AG04449 (cell line): ENCODE measurements around the gene LRRFIP1.

Source experiments
- CTCF ChIA-PET: fragments of 350-600 bp; formaldehyde crosslinking; extraction: SDS; loops from one replicate; lab custom pipeline; 2021; ENCODE audit warnings: antibody characterized with exemption; lab: Yijun Ruan, JAX
- POLR2A ChIA-PET: fragments of 400-600, 350-600 bp; formaldehyde crosslinking; extraction: SDS; loops from one replicate; lab custom pipeline; 2020; ENCODE audit warnings: antibody characterized with exemption, inconsistent platforms; lab: Yijun Ruan, JAX
- DNase-seq: peaks from one replicate; pipeline ENCODE4 v3.0.0-alpha.2; 2010; ENCODE audit warnings: low read depth, low spot score
- H3K4me3 ChIP-seq: 2 replicates; pipeline ENCODE4 v1.5.1; 2011; ENCODE audit warnings: low read depth, mild to moderate bottlenecking, control low read depth, low read length
- TF ChIP-seq, protein P1 (sequence below): IDR thresholded peaks from one replicate; pipeline ENCODE4 v1.5.1; 2011; ENCODE audit warnings: mild to moderate bottlenecking, moderate library complexity, low read length, control low read depth, inconsistent platforms; ENCODE audit not compliant: insufficient read depth; ENCODE audit errors: missing control alignments

The LRRFIP1 gene

DNA sequence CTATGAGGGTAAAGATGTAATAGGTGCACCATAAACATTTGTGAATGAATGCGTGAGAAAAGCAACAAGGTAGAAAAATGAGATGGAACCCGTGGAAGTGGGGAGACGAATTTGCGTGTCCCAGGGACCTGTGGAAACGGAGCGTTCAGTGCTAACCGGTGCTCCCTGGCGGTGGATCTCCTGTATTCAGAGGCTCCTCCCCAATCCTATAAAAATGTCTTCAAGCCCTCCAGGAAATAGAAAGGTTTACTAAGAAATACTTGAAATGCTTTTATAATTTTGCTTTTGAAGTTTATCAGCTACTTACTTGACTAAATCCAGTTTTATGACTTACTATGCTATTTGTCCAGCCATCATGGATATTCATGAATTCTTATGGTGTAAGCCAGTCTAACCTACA lies 108.4 kb downstream of the LRRFIP1 start:
- CTCF ChIA-PET, result interaction anchor here (0.9 to 10.5 kb wide), 2 partner anchors 10 to 223 kb away, joined by 3 to 134 read pairs; no protein-coding TSS in a partner anchor
- no peak for DNase-seq
- TF ChIP-seq, protein P1, sequence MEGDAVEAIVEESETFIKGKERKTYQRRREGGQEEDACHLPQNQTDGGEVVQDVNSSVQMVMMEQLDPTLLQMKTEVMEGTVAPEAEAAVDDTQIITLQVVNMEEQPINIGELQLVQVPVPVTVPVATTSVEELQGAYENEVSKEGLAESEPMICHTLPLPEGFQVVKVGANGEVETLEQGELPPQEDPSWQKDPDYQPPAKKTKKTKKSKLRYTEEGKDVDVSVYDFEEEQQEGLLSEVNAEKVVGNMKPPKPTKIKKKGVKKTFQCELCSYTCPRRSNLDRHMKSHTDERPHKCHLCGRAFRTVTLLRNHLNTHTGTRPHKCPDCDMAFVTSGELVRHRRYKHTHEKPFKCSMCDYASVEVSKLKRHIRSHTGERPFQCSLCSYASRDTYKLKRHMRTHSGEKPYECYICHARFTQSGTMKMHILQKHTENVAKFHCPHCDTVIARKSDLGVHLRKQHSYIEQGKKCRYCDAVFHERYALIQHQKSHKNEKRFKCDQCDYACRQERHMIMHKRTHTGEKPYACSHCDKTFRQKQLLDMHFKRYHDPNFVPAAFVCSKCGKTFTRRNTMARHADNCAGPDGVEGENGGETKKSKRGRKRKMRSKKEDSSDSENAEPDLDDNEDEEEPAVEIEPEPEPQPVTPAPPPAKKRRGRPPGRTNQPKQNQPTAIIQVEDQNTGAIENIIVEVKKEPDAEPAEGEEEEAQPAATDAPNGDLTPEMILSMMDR, result no peak
- POLR2A ChIA-PET, result no interaction called here
- no peak overlapping the region for H3K4me3 ChIP-seq

DNA sequence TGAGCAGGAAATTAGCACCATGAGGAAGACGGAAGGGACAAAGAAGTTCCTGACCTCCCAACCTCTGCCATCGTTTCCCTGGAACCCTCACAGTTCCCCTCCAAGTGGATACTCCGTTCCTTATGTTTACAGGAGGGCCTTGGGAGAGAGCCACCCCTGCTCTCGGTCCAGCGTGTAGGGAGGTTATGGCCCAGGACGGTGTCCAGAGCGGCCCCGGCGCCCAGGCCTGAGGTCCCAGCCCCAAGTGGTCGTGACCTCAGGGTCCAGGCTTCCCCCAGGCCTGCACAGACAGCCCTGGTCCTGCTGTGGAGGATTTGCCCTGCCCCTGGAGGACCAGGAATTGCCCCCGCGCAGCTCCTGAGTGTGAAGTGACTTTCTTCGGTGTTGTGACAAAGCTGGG lies 109.4 kb downstream of the LRRFIP1 start:
- DNase-seq, result no peak
- TF ChIP-seq, protein P1, result no peak
- POLR2A ChIA-PET, result no interaction called here
- CTCF ChIA-PET, result interaction anchor here (1.4 to 10.5 kb wide), 2 partner anchors 9 to 64 kb away, joined by 8 to 134 read pairs; no protein-coding TSS in a partner anchor
- no peak overlapping the region for H3K4me3 ChIP-seq

DNA sequence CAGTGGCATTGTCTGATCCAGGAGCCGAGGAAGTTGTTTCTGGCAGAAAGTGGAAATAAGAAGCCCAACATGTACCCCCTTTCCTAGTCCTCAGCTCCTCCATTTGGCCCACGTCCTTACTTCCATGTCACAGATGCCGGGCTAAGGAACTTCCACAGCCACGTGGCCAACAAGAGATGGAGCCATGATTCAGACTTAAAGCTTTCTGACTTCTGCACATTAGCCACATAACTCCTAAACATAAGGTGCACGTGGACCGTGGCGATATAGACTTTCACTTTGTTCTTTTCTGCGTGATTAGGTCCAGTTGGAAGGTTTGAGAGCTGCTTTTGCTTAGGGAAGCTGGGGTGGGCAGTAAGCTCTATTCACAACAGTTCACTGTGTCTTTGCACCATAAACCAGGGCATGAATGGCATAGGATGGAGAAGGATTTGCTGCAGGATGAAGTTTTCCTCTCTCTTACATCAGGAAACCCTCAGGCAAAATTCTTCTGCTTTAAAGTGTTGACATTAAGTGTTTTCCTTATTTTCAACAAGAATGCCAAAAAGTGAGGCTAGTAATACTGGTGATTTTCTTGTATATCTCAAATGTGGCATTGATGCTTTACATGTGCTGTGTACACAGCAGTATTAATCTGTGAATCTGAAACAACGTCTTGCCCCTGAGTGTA lies 109.9 kb downstream of the LRRFIP1 start:
- CTCF ChIA-PET, result interaction anchor here (1.4 to 10.5 kb wide), 2 partner anchors 8 to 64 kb away, joined by 8 to 134 read pairs; no protein-coding TSS in a partner anchor

DNA sequence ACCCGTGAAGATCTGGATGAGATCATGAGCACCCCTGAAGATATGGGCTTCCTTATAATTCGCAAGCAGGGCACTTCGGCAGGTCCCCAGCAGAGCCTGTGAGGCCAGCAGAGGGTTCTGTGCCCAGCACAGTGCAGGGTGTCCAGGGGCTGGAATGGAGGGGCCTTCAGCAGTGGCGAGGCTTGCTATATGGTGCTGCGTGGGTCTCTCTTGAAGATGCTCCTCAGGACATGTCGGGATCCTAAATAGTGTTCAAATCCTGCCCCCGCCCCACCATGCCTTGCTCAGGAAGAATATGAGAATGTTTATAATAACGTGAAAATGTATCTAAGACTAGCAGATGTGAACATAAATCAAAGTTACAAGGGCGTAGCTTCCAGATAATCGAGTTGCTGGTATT lies 110.9 kb downstream of the LRRFIP1 start:
- ChIA-PET CTCF (no interaction called here), POLR2A (no interaction called here)
- DNase-seq, result no peak
- TF ChIP-seq, protein P1, result no peak
- no peak overlapping the region for H3K4me3 ChIP-seq

More for the DNA sequence above, 109.9 kb downstream of the LRRFIP1 start:
- POLR2A ChIA-PET, result no interaction called here
- no peak for DNase-seq
- H3K4me3 ChIP-seq, result no peak overlapping the region
- TF ChIP-seq, protein P1, result no peak

DNA sequence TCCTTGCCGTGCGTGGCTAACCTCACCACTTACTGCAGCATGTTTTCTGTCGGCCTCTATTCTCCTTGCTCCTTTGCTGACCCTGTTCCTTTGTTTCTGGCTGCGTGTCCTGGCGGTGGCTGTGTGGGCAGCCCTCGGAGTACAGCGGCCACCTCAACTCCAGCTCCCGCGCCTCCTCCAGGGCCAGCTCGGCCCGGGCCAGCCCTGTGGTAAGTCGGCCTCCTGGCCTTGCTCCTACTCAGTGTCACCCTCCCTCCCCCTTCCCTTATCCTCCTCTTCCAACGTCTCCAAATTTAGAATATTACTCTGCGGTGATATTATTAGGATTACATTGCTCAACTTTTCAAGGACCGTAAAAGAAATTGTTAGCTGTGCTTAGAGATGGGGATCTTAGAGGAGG lies 111.7 kb downstream of the LRRFIP1 start:
- TF ChIP-seq, protein P1, result no peak
- no peak overlapping the region for H3K4me3 ChIP-seq
- POLR2A ChIA-PET, result no interaction called here
- CTCF ChIA-PET, result interaction anchor here (0.9 to 11.1 kb wide), 5 partner anchors 10 to 226 kb away, joined by 3 to 223 read pairs (median 4); no protein-coding TSS in a partner anchor
- no peak for DNase-seq

DNA sequence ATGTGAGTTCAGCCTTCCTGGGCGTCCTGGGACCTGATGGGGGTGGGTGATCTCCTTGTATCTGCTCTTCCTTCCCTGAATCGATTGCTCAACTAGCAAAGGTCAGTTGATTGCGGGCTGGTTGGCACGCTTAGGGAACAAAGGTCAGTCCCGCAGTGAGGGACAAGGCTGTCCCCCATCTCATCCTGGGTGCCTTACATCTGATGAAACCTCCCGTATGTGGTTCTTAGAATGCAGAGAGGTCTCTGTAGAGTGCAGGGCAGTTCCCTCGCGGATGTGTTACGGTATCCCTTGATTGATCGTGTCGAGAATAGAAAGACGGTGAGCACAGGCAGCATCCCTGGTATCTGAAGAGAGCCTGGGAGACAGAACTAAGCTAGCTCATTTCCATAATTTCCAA lies 114.8 kb downstream of the LRRFIP1 start:
- ChIA-PET POLR2A (no interaction called here), CTCF (interaction anchor here (1.0 to 11.1 kb wide), 9 partner anchors 10 to 230 kb away, joined by 4 to 223 read pairs (median 8); no protein-coding TSS in a partner anchor)
- DNase-seq, result no peak
- H3K4me3 ChIP-seq, result no peak overlapping the region
- TF ChIP-seq, protein P1, result no peak
